ENCODE data around the gene TNNI3.
"Not testable (repeated sequence)": the region's sequence is repeated elsewhere in the genome, so short reads cannot be mapped to it uniquely, and the experiment has no call there.

The TNNI3 gene

DNA sequence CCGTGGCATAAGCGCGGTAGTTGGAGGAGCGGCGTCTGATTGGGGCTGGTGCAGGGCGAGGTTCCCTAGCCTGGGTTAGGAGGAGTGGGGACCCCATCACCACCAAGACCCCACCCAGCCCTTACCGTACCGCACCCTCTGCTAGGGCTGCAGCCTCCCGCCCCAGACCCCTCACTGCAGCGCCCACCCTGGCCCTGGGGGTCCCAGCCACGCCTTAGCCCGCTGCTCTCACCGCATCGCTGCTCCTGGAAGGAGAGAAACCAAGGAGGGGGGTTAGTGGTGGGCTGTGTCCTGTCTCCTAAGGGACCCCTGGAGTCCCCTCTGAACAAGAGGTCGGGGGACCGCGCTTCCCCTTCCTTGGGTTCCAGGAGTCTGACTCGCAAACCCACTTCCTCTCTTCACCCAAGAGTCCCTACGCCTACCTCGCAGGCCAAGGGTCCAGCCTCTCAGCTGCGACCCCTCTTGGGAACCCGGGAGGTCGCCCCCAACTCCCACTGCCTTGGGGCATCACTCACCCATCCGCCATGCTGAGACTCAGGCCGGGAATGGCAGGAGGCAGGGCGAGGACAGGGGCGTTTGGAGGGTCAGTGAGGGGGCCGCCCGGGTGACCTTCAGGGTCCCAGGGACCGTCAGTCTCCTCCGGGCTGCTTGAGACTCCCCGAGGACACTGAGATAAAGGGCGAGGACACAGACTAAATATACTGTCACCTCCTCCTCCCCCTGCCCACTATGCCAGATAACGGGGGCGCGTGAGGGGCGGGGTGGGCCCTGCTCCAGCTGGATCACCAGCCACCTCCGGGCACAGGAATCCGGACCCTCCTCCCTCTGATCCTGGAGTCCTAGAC is at the start of gene TNNI3:
Gene TNNI3, minus strand, starts transcription at position 669 of the 845 bp plus-strand sequence. Its CDS starts 143 bp downstream, at position 526.
- DNase-seq: no peak

- no peak for DNase-seq
Measured at GRCh38 chr19:55206664-55207500, 49.4 kb upstream of the TNNI3 start.

GRCh38 chr19:55202199-55202598 is 44.7 kb upstream of the TNNI3 start:
- DNase-seq: not testable (repeated sequence)

DNA sequence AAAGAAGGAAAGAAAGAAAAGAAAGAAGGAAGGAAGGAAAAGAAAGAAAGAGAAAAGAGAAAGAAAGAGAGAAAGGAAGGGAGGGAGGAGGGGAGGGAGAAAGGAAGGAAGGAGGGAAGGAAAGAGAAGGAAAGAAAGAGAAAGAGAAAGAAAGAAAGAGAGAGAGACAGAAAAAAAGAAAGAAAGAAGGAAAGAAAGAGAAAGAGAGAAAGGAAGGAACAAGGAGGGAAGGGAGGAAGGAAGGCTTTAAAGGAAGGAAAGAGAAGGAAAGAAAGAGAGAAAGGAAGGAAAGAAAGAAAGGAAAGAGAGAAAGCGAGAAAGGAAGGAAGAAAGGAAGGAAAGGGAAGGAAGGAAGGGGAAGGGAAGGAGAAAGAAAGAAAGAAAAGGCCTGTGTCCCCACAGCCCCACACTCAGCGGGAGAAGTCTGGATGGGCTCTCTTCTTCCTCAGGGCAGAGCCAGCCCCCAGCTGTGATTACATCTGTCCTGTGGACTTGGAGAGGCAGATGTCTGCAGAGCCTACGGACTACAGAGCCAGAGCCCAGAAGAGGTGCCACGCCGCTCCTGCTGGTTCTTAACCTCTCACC is 42.2 kb upstream of the TNNI3 start:
- DNase-seq: peak in 1 of 2 experiments; percentile 31

DNA sequence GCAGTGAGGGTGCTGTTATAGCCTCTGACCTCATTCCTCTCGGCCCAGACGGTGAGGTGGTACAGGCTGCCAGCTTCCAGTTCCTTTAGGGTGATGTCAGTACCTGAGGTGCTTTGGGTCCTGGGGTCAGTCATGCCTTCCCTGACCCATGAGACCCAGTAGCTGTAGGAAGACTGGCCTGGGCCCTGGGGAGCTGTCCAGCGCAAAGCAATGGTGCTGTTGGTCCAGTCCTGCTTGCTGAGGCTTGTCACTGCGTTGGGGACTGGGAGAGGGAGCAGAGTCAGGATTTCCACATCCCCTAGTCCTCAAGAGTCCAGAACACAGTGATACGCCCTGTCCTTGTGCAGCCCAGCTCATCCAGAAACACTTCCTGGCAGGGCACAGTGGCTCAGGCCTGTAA is 41.1 kb upstream of the TNNI3 start:
- no peak for DNase-seq

DNA sequence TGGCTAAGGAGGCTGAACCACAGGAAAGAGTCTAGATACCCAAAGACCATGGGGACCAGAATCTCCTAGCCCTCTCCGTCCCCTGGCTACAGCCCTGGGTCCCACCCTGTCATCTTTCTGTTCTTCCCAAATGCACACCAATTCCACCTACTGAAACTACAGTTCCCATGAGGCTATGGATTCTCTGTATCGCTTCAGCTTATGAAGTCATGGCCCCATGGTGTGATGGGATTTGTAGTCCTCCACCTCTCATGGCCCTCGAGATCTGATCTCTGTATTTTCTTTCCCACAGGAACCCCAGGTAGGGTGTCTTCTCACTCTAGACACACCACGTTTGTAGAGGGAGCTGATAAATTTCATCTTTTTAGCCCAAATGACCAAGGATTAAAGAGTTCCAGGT is 40.0 kb upstream of the TNNI3 start:
- DNase-seq: no peak

DNA sequence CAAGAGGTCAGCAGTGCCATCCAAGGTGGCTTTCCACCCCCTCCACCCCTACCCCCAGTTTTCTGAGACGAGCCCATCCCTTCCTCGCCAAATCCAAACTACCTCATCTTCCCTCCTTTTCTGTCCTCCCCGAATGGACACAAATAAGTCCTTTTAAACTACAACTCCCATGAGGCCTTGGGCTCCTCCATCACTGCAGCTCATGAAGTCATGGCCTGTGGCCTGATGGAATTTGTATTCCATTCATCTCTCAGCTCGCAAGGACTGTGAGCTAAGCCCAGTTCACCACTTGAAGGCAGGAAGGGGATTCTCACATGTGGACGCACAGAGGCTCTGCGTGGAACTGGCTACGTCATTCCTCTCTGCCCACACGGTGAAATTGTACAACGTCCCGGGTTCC is 39.3 kb upstream of the TNNI3 start:
- DNase-seq: no peak

- DNase-seq: no peak
Measured at GRCh38 chr19:55193481-55193880, 35.9 kb upstream of the TNNI3 start.

DNA sequence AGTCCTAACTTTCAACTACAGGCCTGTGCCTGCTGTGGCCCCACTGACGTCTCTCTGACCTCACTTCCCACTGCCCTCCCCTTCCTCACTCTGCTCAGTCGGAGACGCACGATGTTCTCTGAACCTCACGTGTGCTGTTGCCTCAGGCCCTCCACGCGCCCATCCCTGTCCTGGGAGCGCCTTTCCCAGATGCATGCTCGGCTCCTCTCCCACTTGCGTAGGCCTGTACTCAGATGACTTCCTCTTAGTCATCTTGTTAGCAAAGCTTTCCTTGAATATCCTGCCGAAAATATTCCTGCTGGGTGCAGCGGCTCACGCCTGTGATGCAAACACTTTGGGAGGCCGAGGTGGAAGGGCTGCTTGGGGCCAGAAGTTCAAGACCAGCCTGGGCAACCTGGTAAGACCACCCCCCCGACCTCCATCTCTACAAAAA is 31.9 kb upstream of the TNNI3 start:
- DNase-seq: no peak

DNA sequence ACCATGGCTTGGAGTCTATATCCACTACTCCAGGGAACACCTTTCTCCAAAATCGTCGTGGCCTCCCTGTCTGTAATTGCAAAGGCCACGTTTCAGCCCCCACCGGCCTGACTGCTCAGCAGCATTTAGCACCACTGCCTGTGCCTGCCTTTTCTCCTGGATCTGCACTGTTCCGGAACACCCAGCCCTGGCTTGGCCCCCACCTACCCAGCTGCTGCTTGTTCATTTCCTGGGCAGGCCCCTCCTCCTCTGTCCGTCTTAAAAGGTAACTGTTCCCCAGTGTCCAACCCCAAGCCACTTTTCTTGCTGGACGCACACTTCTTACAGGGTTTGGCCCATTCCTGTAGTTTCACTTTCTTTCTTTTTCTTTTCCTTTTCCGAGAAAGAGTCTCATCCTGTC is 31.1 kb upstream of the TNNI3 start:
- no peak for DNase-seq

DNA sequence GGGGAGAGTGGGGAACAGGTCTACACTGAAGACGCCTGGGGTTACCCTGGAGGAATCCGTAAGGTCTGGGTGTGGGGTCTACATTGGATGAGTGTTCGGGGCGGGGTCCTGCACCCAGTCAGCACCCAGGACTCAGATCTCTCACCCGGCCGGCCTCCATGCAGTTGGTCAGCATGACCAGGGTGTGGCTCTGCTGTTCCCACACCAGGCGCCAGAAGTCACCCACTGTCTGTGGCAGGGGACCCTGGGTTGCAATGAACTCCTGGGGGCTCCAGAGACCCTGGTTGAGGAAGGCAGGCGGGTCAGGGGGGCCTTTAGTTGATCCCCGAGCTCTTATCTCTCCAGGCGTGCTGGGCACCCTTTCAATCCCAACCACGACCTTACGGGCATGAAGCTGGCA is 28.5 kb upstream of the TNNI3 start:
- no peak for DNase-seq

DNA sequence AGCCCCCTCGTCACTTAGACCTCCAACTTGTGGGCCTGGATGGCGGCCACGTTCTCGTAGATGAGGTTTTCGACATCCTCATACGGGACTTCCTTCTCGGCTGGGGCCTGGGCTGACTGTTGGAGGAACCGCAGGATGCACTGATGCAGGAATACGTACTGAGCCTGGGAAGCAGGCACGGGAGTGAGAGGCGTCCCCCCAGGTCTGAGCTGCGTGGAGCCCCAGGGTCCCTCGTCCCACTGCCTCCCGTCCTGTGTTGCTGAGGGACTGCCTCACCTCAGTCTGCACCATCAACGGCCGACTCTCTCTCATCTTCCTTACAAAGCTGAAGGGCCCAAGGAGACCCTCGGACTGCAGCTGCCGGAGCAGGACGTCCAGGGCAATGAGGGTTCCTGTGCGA is 24.2 kb upstream of the TNNI3 start:
- no peak for DNase-seq

- DNase-seq: no peak
Measured at GRCh38 chr19:55179606-55180484, 22.3 kb upstream of the TNNI3 start, which contains the start of gene SYT5. TSS of gene SYT5 (minus strand) at chr19:55180289. CDS start at chr19:55179041, 1,248 bp downstream.

- peak; percentile 83 for DNase-seq
Measured at GRCh38 chr19:55178781-55179599, 21.5 kb upstream of the TNNI3 start.

GRCh38 chr19:55176076-55176475 is 18.5 kb upstream of the TNNI3 start:
- no peak for DNase-seq

DNA sequence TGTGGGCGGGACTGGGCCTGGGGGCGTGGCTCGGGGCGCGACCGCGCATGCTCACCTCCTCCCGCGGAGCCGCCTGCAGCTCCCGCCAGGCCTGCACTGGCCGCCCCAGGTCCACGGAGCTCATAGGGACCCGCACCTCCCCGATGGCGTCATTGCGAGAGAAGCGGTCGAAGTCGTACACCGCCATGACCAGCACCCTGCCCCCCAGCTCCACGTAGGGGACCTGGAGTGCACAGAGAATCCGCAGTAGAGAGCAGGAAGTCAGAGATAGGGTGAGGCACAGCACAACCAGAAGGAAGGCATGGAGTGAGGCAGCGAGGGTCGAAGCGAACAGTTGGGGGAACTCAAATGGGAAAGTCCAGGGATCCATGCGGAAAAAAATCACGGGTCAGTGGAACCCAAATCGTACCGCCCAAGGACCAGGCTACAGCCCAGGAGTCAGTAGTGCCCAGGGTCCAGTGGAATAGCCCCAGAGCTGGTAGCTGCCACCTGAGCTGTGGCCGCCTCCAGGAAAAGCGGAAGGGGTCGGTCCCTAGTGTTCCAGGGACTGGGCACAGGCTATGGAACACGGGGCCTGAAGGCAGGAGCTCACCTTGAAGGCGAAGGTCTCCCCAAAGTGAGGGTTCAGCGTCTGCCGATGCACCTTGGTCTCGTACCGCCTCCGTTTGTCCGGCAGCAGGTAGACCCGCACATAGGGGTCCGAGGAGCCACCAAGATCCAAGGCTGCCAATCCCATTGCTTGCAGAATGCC is 17.8 kb upstream of the TNNI3 start:
- no peak for DNase-seq

DNA sequence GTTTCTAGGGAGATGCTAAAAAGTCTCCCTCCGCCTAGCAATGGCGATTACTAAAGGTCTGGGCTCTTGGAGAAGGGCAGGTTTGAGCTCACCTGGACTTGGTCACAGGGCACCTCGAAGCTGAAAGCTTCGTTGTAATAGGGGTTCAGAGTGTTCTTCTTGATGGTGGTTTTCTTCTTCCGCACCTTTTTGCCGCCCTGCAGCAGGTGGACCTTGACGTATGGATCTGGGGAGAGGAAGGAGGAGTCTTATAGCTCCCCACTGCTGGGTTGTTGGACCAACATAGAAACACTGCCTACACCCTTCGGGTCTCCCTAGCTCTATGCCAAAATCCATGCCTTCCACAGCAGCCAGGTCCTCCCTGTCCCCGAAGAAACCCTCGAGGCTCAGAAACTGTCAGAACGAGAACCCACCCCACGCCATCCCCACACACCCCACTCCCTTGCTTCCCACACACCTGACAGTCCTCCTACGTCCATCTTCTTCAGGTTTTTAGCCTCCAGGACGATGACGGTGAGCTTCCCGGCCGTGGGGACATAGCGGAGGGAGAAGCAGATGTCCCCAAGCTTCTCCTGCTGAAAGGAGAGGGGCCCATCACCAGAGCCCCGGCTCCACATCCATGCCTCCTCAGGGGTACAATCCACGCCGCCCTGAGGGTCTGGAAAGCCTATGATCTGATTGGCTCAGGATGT is 17.0 kb upstream of the TNNI3 start:
- DNase-seq: no peak

DNA sequence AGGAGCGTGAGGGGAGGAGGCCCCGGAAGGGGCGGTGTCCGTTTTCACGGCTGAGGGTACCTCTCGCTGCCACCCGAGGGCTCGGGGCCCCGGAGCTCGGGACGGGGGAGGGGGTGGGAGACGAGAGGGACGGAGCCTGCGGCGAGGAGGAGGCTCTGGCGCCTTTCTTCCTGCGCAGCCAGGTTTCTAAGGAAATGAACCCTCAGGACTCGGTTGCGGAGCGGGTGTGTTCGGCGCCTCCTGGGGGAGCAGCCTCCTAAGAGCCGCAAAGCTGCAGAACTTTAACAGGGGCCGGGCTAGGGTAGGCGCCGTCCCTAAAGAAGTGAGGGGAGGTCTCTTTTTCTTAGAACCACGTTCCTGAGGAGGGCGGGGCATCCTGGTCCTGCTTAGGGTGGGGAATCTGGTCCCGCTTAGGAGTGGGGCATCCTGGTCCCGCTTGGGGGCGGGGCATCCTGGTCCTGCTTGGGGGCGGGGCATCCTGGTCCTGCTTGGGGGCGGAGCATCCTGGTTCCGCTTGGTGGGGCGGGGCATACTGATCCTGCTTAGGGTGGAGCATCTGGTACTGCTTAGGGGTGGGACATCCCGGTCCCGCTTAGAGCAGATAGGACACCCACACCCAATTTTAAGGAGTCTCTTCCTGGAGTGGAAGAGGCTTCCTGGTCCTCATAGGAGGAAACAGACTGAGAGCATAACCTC is 16.3 kb upstream of the TNNI3 start:
- DNase-seq: no peak

- DNase-seq: no peak
Measured at GRCh38 chr19:55173186-55173713, 15.7 kb upstream of the TNNI3 start.
